ENCODE measurements around the gene LRRC75B.

The LRRC75B gene

GRCh38 chr22:24584871-24585411, 7.9 kb downstream of the LRRC75B start:
- no peak for DNase-seq

GRCh38 chr22:24584166-24584790, 8.6 kb downstream of the LRRC75B start:
- DNase-seq, result no peak

DNA sequence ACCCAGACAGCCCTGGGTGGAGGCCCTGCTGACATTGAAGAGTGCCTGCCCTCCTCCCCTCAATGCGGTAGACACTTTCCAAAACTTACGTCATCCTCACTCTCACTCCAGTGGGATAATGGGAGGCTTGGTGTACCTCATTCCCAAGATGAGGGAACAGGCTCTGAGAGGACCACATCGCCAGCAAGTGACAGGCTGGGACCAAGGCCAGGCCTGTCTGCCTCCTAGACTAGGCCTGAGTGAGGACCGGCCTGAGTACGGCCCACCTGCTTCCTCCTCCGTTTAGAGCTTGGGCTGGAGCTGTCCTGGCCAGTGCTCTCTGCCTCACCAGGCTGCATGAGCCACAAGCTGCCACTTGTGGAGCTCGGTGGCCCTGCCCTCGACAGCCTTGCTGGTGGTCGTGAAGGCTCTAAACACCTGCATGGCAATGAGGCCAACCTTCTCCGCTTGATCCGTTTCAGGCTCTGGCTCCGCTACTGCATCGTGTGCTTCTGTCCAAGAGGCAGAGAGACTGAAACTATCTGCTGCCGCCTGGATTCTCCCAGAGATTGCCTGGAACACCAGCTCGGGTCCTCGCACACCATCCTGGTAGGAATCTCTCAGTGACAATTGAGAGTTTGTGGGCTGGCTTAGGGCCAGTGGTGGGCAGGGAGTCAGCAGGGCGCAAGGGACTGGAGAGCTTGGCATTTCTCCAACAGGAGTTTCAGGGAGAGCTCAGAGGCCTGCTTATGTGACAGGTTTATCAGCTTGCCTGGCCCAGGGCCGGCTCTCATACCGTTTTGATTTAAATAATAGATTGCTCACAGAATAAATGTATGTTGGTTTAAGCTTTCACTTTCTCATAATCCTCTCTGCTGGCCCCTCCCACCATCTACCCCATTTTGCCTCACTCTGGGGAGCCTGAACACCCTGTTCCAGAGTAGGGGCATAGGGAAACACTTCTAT, 9.4 kb downstream of the LRRC75B start:
- peak; percentile 89 for DNase-seq

- DNase-seq, result no peak
Observed at GRCh38 chr22:24582056-24582814, 10.6 kb downstream of the LRRC75B start.

- DNase-seq, result no peak
Observed at GRCh38 chr22:24580276-24580675, 12.6 kb downstream of the LRRC75B start.

DNA sequence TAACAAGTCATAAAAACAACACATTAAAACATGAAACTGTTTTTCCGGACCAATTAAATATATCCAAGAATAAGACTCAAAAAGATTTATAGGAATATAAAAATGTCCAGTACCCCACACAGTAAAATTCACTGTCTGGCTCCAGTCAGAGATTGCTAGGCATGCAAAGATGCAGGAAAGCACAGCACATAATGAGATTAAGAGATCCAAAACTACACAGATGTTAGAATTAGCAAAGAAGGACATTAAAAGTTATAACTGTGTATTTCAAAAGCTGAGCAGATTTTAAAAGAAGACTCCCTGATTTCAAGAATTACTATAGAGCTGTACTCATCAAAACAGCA, 13.6 kb downstream of the LRRC75B start:
- DNase-seq, result no peak

- no peak for DNase-seq
Observed at GRCh38 chr22:24578355-24579257, 14.3 kb downstream of the LRRC75B start.

DNA sequence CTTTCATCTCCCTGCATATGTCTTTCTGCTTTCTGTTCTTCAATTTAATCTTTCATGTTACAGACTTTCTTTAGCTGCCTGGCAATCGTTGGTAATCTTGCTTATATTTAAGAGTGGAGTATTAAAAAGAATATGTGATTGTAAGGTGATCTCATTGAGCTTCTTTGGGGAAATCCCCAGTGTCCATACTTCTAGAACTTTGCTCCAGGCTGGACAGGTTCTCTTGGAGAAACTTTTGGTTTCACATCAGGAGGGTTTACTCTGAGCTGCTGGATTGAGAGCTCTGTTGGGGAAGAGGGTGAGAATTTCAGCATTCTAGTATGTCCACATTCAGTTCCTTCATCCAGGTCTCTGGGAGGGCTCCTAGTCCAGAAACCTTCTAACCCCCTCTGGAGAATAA, 16.1 kb downstream of the LRRC75B start:
- DNase-seq, result no peak

GRCh38 chr22:24571266-24571665, 21.6 kb downstream of the LRRC75B start:
- no peak for DNase-seq

GRCh38 chr22:24567668-24568067, 25.2 kb downstream of the LRRC75B start:
- DNase-seq, result no peak

DNA sequence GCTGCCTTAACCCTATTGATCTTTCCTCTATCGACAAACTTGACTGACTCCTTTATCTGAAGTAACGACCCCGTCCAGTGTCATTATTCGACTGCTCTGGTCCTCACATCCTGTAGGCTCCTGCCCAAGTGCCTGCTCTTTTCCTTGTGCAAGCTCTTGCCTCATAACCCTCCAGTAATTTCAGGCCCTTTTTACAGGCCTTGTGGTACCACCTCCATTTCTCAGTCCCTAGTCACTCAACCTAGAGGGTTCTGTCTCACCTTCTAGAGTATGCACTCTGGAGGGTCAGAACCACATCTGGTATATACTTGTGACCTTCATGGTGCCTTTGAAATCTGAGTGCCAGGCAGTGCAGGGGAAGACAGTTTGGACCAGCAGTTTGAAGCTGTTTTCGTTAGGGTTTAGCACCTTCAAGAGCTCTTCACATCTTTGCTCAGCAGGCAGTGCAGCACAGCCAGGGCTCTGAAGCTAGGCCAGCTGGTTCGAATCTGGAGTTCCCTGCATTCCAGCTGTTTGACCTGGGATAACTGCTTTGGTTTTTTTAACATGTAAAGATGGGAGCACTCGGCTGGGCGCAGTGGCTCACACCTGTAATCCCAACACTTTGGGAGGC, 25.9 kb downstream of the LRRC75B start:
- DNase-seq, result no peak

GRCh38 chr22:24565077-24565476, 27.8 kb downstream of the LRRC75B start:
- DNase-seq, result no peak

DNA sequence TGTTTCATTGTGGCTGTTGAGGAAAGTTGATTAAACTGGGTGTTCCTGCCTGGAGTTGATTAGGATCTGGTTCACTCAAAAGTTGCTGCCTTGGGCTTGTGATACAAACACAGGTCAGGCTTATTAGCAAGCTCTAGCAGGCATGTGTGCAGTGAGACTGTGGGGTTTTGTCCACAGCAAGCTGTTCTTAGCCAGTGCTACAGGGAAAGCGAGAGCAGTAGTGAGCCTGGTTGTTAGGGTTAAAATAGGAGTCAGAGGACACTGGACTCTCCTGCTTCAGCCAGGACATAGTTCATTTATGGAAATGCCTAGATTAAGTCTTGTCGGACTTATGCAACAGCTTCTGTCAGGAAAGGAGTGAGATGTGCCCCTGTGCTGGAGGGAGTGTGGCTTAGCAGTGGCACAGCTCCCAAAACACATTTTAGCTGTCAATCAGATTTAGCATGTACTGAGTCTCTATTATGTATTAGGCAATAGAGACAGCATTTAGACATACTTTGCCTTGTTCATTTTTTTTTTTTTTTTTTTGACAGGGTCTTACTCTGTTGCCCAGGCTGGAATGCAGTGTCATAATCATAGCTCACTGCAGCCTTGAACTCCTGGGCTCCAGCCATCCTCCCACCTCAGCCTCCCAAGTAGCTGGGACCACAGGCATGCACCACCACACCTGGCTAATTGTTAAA, 28.4 kb downstream of the LRRC75B start:
- DNase-seq, result no peak

GRCh38 chr22:24563246-24563645, 29.6 kb downstream of the LRRC75B start:
- DNase-seq, result no peak

DNA sequence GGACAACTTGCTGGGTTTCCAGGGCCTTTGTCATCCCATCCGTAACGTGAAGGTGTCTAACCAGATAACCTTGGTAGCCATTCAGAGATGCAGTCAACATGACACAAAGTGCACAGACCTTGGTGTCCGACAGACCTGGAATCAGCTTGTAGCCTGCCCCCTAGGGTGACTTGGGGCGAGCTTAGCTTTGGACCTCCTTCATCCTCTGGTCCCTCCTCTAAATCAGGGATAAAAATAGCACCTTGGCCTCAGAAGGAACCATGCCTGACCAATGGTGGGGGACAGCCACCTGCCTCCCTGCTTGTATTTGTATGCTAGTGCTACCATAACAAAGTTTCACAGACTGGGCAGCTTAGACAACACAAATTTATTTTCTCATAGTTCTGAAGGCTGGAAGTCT, 33.4 kb downstream of the LRRC75B start:
- no peak for DNase-seq

- peak; percentile 96 for DNase-seq
Observed at GRCh38 chr22:24555165-24556039, 37.5 kb downstream of the LRRC75B start, which contains the start of gene SNRPD3. SNRPD3 (plus strand) TSS chr22:24555999; CDS start chr22:24557675, 1,676 bp downstream.

GRCh38 chr22:24554313-24555164, 38.3 kb downstream of the LRRC75B start, which contains the start of gene GUCD1:
GUCD1 (minus strand) TSS chr22:24555138; CDS start chr22:24554991, 147 bp downstream.
- no peak for DNase-seq

- peak; percentile 7 for DNase-seq
Observed at GRCh38 chr22:24553597-24554312, 39.1 kb downstream of the LRRC75B start.

Measured in NCI-H345 (cell line).